Effector CD8-positive, alpha-beta T cell (primary cell): ENCODE measurements around the gene DRC7.

Experiments used
- DNase-seq: peaks from one replicate; lab custom pipeline; 2025; lab: John Stamatoyannopoulos, UW

DRC7 gene

GRCh38 chr16:57675741-57676551, 18.7 kb upstream of the DRC7 start:
- no peak for DNase-seq

- no peak for DNase-seq
Measured at GRCh38 chr16:57676553-57677085, 18.0 kb upstream of the DRC7 start.

GRCh38 chr16:57677622-57678369, 16.8 kb upstream of the DRC7 start:
- DNase-seq: no peak

GRCh38 chr16:57679016-57679415, 15.6 kb upstream of the DRC7 start:
- DNase-seq: no peak

- no peak for DNase-seq
Measured at GRCh38 chr16:57679767-57680482, 14.7 kb upstream of the DRC7 start.

- DNase-seq: no peak
Measured at GRCh38 chr16:57680842-57681375, 13.7 kb upstream of the DRC7 start.

GRCh38 chr16:57681950-57682728, 12.5 kb upstream of the DRC7 start:
- DNase-seq: no peak

GRCh38 chr16:57682809-57683635, 11.6 kb upstream of the DRC7 start:
- no peak for DNase-seq

GRCh38 chr16:57683636-57684545, 10.7 kb upstream of the DRC7 start:
- no peak for DNase-seq

- no peak for DNase-seq
Measured at GRCh38 chr16:57684626-57685358, 9.8 kb upstream of the DRC7 start.

- DNase-seq: no peak
Measured at GRCh38 chr16:57685633-57686032, 9.0 kb upstream of the DRC7 start.

GRCh38 chr16:57686577-57686976, 8.0 kb upstream of the DRC7 start:
- DNase-seq: no peak

GRCh38 chr16:57687363-57687929, 7.2 kb upstream of the DRC7 start:
- DNase-seq: no peak

GRCh38 chr16:57688487-57688986, 6.1 kb upstream of the DRC7 start:
- no peak for DNase-seq

- DNase-seq: no peak
Measured at GRCh38 chr16:57688987-57689761, 5.4 kb upstream of the DRC7 start.

- peak; percentile 25 for DNase-seq
Measured at GRCh38 chr16:57689762-57690558, 4.6 kb upstream of the DRC7 start.
